AG08396 (cell line): ENCODE data around the gene FBLN1.

Experiments
- DNase-seq: peaks from one replicate; pipeline ENCODE4 v3.0.0; 2012; ENCODE audit warnings: low spot score, mixed read lengths

FBLN1 gene

DNA sequence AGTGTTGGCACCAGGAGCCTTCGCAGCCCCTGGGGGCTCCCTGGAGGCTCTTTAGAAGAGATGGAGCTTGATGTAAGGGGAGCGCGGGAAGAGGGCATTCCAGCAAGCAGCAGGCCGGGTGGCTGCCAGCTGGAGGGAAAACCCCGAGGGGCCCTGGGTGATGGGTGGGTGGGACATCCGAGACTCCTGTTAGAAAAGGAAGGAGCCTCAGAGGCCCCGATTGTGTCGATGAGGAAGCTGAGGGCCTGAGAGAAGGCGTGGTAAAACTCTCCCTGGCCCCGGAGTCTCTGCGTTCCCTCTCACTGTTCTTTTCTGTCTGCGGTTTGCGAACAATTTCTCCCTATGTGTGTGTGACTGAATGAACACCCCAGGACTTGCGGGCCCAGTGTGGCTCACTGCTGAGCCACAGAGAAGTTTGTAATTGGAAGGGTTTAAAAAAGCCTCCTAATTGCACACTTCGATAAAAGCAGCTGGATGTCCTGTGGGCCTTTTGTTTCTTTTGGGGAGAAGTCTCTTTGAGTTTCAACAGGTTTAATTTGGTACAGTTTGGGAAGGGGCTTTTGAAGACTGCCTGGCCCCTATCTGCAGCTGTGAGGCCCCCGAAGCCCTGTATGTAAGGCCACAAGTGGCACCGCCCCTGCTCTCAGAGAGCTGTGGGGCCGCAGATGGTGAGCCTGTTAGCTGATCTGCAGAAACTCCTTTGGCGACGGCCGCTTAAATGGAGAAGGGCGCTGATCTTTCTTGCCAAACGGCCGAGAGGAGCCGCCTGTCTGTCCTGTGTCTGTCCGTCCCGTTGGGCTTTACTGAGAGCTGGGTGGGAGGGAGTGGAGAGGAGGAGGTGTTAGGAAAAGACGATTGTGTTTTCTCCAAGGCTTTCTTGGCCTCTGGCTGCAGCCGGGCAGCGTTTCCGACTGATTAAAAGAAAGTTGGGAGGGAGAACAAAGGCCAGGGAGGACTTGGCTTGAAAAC is 2.0 kb downstream of the FBLN1 start:
- DNase-seq: peak; percentile 76

DNA sequence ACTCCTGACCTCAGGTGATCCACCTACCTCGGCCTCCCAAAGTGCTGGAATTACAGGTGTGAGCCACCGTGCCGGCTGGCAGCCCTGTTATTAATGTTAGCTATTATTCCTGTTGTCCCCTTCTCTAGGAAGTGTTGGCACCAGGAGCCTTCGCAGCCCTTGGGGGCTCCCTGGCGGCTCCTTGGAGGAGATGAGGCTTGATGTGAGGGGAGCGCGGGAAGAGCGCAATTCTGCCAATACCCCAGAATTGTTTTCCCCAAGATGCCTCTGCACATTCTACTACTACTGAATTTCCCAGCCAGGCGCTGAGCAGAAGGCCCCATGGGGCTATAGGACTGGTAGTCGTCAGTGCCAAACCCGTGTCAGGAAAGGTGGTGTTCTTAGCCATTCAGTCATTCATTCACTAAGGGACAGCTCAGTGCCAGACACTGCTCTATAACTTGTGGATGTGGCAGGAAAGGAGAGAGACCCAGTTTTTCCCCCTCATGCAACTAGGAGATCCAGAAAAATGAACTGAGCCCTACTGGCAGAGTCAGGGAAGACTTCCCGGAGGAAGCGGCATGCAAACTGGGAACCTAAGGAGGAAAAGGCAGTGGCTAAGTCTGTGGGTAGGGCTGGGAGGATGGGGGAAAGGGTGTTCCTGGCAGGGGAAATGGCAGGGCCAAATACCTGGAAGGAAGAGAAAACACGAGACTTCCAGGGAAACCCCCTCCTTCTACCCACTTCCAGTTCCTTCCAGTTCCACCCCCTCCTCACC is 3.5 kb downstream of the FBLN1 start:
- no peak for DNase-seq

DNA sequence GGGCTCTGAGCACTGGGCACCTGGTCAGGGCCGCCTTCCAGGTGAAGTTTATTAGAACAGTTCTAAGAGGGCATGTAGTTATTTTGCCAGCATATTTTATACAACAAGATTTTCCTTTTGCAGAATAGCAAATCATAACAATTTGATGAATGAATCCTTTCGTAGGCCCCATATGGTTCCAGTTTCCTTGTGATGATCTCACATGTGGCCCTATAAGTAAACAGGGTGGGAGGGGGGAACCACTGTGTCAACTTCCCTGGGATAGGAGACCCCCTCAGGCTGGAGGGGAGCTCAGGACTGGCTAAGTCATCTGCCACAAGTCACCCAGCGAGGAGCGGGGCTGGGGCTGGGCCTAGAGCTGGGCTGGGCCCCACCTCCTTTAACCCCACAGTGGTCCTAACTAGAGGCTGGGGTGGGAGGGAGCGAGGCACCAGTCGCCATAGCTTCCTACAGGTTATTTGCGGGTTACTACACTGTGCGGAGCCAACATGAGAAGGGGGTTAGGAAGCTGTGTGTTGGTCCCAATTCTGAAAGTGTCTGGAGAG is 4.2 kb downstream of the FBLN1 start:
- DNase-seq: no peak

DNA sequence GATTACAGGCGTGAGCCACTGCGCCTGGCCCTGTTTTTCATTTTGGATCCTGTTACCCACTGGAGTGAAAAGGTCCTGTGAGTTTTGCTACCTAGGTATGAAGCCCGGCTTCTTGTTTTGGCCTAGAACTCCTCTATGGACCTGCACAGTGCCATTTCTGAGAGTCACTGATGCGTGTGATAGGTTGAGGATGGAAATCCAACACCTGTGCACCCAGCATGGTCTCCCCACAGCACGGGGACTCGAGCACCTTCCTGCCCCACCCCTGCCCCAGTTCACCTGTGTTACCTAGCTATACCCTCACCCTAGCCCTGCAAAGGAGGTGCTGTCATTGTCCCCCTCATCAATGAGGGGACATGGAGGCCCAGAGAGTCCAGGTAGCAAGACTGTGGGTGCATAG is 5.1 kb downstream of the FBLN1 start:
- no peak for DNase-seq

DNA sequence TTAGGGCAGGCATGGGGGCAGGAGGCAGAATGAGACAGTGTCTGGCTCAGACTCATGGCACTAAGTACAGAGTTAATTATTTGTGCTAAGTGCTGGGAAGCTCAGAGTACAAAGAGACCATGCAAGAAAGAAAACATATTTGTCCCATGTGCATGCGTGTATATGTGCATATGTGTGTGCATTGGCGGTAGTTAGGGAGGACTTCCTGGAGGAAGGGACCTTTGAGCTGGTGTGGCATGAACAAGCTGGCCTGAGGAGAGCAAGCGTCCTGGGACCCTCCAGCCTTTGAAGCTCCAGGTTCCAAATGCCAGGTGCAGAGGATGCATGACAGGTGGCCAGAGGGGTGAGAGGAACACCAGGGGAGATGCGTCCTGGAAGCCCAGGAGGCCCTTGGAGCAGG is 6.1 kb downstream of the FBLN1 start:
- no peak for DNase-seq

DNA sequence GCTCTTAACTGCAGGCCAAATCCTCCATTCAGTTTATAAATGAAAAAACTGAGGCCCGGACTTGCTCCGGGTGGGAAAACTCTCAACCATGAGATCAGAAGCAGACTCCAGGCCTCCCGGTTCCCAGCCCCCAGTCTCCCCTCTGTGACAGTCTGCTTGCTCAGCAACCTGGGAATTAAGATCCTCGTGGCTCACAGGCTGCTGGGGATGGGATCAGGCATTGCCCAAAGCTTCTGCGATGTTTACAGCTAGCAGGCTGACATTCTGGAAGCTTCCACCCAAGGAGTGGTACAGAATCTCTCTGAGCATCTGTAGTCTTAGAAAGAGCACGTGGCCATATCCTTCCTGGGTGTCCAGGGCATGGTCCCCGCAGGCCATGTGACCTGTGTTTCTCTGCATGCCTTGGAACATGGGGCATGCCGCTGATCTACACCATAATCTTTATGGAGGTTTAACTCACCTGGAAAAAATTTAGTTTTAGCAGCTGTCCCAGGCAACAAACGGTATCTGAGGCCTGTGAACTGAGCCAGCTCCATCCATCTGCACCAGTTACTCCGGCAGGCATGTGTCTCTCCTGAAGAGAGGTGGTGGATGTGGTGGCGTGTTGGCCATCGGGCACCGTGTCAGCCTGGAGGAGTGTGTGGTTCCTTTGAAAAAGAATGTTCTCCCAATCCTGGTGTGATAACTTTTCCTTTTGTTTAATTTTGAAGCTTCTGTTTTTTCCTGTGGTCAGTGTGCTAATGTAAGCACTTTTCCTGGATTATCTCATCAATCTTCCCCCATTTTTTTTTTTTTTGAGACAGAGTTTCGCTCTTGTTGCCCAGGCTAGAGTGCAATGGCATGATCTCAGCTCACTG is 7.9 kb downstream of the FBLN1 start:
- no peak for DNase-seq

DNA sequence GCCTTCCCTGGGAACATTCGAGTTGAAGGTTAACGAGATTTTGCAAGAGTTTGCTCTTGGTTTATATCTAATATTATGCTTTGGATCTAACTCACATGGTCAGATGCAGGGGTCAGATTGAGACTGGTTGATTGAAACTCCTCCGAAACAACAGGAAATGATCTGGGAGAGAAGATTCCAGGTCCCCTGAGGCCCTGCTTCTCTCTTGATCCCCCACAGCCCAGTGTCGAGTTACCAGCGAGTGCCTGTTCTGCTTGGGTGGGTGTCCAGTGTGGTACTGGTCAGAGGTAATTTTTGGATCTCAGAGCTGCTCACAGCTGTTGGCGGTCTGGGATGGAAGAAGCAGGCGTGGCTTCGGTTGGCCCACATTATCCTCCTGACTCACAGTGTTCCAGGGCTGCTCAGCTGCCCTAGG is 9.2 kb downstream of the FBLN1 start:
- peak; percentile 84 for DNase-seq

DNA sequence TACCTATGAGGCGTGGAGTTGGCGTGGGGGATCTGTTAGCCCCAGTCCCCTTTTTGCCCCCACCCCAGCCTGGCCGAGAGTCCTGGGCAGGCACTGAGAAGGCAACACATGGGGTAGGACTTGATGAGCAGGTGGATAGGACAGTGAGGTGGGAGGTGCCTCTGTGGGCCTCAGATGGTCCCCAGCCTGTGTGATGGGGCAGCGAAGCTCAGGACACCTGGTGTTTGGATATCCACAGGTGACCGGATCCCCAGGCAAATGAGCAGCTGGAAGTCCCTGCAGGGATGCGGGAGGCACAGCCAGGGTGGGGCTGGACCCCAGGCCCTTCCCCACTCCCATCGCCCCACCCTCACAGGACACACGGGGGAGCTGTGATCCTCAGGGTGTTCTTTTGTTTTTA is 9.7 kb downstream of the FBLN1 start:
- no peak for DNase-seq

DNA sequence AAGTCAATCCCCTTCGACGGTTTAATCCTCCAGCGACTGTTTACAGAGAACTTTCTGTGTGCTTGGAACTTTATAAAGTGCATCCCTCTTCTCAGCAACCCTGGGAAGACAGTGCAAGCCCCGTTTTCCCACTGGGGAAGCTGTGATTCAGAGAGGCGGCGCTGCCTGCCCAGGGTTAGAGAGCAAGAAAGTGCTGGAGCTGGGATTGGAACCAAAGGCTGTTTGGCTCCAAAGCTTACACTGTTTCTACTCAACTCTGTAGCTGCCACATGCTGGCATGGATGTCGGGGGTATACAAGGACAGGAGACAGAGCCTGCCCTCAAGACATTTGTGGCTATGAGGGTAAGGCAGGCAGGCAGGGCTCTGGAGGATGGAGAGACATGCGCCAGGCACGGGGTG is 13.0 kb downstream of the FBLN1 start:
- DNase-seq: no peak

DNA sequence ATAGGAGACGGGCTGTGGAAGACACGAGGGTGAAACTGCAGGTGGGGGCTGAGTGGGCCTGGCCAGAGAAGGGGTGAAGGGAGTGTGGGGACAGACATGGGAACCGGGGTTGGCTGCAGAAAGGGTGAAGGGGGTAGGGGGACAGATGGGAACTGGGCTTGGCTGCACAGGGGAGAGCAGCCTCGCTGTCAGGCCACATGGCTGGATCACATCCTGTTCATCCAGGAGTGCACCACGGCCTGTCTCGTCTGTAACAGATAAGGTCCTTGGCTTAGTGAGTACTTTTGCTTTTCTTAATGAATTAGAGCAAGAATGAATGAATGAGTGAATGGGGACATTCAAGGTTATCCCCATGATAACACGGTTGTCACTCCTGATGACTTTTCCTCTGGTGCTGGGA is 13.5 kb downstream of the FBLN1 start:
- DNase-seq: no peak

DNA sequence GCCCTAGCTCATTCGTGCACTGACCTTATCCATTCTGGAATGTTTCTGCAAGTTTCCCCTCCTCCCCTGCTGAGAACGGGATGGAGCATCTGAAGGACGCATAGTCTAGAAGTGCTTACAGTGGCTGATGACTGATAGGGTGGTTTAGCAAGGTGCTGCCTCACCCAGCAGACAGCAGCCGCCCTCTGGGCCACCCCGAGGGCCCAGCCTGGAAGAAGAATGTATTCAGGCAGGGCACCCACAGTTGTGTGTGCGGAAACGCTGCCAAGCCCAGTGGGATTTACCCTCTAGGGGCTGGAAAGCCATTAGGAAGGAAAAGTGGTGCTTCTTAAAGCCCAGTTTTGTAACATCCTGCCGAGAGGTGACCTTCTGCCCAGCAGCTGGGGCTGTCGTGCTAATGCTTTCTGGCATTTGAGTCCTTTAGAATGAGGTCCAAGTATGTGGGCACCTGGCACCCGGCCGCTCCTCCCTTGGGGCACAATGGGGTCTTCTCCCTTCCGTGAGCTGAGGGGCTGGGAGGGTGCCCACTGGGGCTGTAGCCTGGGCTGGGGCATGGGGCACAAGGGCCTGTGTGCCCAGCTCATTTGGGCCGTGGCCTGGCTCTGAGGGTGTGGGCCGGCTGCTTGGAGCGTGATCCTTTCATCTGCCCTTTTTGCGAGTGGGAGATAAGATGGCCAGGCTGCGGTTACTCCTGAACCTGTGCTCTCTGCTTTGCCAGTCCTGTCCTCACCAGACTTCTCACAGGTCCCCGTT is 14.4 kb downstream of the FBLN1 start:
- DNase-seq: peak; percentile 50

DNA sequence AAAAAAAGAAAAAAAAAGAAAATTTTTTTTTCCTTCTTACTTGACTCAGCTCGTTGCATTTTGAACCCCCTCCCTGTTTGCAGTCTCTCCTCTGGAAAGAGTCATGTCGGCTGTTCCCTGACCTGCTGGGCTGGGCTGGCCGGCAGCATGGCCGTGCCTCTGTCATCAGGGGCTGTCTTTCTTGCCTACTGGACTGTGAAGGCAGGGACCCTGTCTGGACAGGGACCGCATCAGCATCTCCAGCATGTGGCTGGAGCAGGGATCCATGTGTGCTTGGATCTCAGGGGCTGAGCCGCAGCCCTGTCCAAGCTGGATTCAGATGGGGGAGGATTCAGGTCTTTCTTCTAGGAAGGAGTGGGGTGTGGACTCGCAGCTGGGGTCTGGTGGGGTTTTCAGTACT is 15.5 kb downstream of the FBLN1 start:
- DNase-seq: no peak

DNA sequence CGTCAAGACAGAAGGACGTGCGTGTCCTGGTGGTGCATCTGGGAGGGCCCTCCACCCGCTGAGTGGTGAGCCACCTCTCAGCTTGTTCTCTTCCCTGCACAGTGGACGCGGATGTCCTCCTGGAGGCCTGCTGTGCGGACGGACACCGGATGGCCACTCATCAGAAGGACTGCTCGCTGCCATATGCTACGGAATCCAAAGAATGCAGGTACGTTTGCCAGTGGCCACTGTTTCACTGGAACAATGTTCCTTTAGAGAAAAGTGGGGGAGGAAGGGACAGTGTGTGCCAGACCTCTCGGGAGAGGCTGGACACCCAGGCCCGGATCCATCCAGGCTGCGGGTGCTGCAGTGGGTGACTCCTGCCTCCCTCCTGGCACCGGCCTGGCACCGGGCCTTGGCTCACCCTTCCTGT is 15.9 kb downstream of the FBLN1 start:
- DNase-seq: no peak

DNA sequence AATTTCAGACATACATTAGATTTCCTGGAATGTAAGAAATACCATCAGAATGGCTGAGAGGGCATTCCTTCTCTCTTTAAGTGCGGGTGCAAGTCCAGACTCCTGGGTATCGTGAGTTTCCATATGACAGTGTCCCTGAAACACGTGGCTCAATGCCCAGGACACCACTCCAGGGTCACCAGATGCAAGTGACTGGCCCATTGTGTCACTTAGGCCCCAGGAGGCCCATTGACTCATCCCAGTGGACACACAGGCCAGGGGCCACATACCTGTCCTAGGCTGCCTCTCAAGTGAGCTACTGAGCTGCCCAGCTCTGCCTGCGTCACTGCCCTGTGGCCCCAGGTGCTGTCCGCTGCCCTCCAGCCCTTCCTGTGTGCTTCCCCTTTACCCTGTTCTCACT is 18.5 kb downstream of the FBLN1 start:
- no peak for DNase-seq

DNA sequence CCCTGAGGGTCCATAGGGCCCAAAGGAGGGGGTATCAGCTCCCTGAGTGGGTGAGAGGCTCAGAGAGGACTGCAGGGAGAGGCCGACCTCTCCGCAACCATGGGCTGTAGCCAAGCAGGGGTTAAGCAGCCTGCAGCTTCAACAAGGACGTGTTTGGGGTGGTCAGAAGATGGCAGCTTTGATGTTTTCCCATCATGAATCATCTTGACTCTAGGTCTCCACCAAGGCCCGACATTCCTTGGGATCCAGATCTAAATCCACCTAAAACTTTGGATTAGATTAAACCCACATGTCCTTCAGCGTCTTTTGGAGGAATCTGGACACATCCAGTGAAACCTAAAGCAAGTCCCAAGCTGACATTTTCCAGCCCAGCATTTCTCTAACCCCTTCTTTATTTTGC is 19.8 kb downstream of the FBLN1 start:
- no peak for DNase-seq

DNA sequence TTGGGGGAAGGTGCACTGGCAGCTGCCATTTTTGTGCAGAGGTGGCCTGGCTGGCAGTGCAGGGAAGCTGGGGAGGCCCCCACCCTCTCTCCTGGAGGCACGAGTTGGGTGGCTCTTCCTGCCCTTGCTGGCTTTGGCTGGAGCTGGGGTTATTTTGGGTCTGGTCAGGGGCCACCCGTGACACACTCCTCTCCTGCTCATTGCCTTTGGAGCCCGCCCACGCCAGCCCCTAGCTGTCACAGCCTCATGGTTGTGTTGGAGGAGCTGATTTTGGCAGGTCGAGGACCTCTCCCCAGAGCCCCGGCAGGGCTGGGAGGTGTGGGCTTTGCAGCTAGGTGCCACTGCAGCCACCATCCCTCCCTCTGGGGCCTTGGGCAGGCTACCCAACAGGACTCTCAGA is 21.5 kb downstream of the FBLN1 start:
- no peak for DNase-seq

DNA sequence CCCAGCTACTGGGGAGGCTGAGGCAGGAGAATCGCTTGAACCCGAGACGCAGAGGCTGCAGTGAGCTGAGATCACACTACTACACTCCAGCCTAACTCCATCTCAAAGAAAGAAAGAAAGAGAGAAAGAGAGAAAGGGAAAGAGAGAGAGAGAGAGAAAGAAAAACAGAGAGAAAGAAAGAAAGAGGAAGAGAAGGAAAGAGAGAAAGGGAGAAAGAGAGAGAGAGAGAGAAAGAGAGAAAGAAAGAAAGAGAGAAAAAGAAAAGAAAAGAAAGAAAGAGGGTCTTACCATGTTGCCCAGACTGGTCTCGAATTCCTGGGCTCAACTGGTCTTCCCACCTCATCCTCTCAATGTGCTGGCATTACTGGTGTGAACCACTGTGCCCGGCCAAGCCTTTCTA is 22.3 kb downstream of the FBLN1 start:
- no peak for DNase-seq

DNA sequence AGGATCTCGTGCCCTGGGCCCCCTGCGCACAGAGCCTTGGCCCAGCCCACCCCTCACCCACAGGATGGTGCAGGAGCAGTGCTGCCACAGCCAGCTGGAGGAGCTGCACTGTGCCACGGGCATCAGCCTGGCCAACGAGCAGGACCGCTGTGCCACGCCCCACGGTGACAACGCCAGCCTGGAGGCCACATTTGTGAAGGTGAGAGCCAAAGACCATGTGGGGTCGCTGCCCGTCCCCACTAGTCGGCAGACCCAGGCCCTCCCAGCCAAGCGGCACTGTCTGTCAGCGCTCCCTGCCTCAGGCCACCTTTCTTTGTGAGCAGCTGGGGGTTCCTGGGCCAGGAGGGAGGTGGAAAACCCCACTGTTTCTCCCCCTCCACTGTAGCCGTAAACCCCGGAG is 22.8 kb downstream of the FBLN1 start:
- DNase-seq: no peak

DNA sequence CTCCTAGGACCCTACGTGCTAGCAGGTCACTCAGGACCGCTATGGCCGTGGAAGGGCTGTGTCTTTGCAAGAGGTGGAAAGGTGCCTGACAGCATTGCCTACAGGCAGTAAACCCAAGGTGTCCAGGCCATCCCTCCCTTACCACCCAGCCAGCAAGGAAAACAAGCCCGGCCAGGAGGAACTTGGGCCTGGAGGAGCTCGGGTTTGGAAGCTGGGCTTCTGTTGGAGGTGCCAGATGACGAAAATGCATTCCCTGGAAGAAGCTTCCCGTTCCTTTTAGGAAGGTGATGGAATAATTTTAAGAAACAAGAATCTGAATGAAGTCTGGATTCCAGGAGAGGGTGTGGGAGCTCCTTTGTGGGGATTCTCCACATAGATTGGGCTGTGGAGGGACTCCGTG is 23.6 kb downstream of the FBLN1 start:
- no peak for DNase-seq

DNA sequence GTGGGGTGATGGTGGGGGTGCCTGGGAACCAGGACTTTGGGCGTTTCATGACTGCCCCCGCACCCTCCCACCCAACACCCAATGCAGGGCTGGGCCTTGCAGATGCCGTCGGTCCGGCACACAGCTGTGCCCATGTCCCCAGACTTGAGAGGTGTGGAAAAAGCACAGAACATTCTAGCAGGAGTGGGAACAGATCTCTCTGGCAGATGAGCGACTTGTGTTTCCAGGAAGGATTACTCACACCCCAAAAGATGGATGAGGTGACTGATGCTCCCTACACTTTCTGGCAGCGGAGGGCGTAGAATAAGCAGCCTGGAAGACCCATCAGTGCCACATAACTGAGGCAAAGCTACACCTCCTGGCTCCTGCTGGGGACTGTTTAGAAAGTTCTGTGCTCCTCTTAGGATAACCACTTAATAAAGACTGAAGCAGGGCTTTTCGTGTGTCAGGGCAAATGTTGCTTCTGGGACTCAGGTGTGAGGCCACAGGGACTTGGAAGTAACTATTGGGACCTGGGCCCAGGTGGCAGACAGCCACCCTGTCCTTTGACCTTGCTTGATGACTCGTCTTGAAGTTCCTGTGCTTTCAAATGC is 24.2 kb downstream of the FBLN1 start:
- peak; percentile 52 for DNase-seq

DNA sequence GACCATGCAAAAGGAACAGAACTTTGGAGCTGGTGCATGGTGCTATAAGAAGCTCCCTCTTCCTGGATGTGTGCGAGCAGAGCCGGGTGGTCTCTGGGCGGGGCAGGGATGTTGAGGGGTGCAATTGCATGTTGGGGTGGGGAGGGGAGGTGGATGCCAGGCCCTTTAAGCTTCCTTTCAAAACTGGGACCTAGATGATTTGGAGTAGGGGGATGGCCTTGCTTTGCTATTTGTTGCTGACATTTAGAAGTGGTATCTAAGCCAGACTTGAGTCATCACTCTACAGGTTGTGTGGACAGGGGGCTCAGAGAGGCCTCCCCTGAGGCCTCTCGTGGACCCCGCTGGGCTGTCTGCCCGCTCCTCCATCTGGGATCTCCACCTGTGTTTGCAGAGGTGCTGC is 24.8 kb downstream of the FBLN1 start:
- DNase-seq: no peak
